NCI-H146 (cell line): Measurements from ENCODE around the gene CFHR1.
"Not testable (repeated sequence)": the region's sequence is repeated elsewhere in the genome, so short reads cannot be mapped to it uniquely, and the experiment has no call there.

Experiments
- DNase-seq: peaks from one replicate; lab custom pipeline; 2025; lab: John Stamatoyannopoulos, UW

CFHR1 gene

GRCh38 chr1:196819531-196819930 lies at the start of gene CFHR1:
Gene CFHR1 (plus strand): TSS chr1:196819731. CDS start chr1:196819845, 114 bp downstream.
- DNase-seq = not testable (repeated sequence)

GRCh38 chr1:196769823-196770222 lies 49.7 kb upstream of the CFHR1 start:
- DNase-seq = not testable (repeated sequence)

- no peak for DNase-seq
These were observed 45.8 kb upstream of the CFHR1 start for GRCh38 chr1:196773713-196774112.

GRCh38 chr1:196774175-196774574 lies 45.4 kb upstream of the CFHR1 start:
- DNase-seq = no peak

GRCh38 chr1:196774603-196775002 lies 44.9 kb upstream of the CFHR1 start, which contains the start of gene CFHR3:
Gene CFHR3 (plus strand): TSS chr1:196774840. CDS start chr1:196774887, 47 bp downstream.
- no peak for DNase-seq

- DNase-seq = no peak
These were observed 41.9 kb upstream of the CFHR1 start for GRCh38 chr1:196777603-196778002.

GRCh38 chr1:196779093-196779492 lies 40.4 kb upstream of the CFHR1 start:
- no peak for DNase-seq

- DNase-seq = not testable (repeated sequence)
These were observed 28.3 kb upstream of the CFHR1 start for GRCh38 chr1:196791252-196791651.

- DNase-seq = peak; percentile 78
These were observed 25.4 kb upstream of the CFHR1 start for GRCh38 chr1:196794103-196794502.

- no peak for DNase-seq
These were observed 21.6 kb upstream of the CFHR1 start for GRCh38 chr1:196797891-196798290.

- not testable (repeated sequence) for DNase-seq
These were observed 17.6 kb upstream of the CFHR1 start for GRCh38 chr1:196801920-196802319.

- DNase-seq = no peak
These were observed 10.8 kb upstream of the CFHR1 start for GRCh38 chr1:196808529-196809235.

- not testable (repeated sequence) for DNase-seq
These were observed 2.1 kb upstream of the CFHR1 start for GRCh38 chr1:196817442-196817841.

- peak; percentile 19 for DNase-seq
These were observed 8.3 kb downstream of the CFHR1 start for GRCh38 chr1:196827860-196828259.

GRCh38 chr1:196849613-196850492 lies 30.3 kb downstream of the CFHR1 start:
- DNase-seq = not testable (repeated sequence)

GRCh38 chr1:196856053-196856452 lies 36.5 kb downstream of the CFHR1 start:
- no peak for DNase-seq

GRCh38 chr1:196857188-196857587 lies 37.7 kb downstream of the CFHR1 start:
- no peak for DNase-seq

GRCh38 chr1:196858811-196859210 lies 39.3 kb downstream of the CFHR1 start:
- DNase-seq = no peak

- no peak for DNase-seq
These were observed 40.9 kb downstream of the CFHR1 start for GRCh38 chr1:196860323-196860884.

GRCh38 chr1:196861429-196861828 lies 41.9 kb downstream of the CFHR1 start:
- DNase-seq = no peak

- no peak for DNase-seq
These were observed 47.4 kb downstream of the CFHR1 start for GRCh38 chr1:196866974-196867373.

- no peak for DNase-seq
These were observed 53.9 kb downstream of the CFHR1 start for GRCh38 chr1:196873385-196873784.

GRCh38 chr1:196875935-196876334 lies 56.4 kb downstream of the CFHR1 start:
- no peak for DNase-seq
